ENCODE data around the gene CELA2B.

The CELA2B gene

DNA sequence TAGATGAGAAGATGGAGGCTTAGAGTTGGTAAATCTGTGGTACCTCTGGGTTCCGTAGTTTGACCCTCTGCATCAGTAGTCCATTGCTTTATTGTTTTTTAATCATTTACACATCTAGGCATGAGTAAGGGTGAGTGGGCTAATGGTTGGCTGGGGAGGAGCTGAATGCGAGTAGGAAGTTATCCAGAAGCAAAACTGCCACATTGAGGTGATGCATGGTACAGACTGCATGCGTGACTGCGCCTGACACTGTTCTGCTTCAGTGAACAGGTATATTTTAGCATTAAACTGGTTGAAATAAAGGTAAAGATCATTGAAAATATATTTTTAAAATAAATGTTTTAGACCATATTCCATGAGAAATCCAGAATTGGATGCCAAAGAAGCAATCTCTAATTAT, 55.1 kb downstream of the CELA2B start:
- DNase-seq: no peak

DNA sequence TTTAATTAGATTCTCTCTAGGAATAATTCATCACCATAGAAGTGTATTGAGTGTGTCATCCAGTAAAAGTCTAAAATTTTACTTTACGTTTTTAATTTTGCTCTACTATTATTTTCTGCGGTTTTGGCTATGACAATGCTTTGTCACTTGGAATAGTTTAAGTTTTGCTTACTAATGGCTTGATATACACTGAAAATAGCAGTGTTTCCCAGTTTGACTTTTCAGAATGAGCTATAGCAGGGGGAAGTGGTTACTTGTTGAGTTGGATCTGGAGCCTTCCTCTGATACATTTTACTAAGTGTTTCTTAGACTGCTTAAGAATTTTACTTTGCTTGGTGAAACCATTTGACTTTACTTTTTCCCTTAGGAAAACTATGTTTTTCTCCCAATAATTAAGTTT, 55.8 kb downstream of the CELA2B start:
- no peak for DNase-seq

DNA sequence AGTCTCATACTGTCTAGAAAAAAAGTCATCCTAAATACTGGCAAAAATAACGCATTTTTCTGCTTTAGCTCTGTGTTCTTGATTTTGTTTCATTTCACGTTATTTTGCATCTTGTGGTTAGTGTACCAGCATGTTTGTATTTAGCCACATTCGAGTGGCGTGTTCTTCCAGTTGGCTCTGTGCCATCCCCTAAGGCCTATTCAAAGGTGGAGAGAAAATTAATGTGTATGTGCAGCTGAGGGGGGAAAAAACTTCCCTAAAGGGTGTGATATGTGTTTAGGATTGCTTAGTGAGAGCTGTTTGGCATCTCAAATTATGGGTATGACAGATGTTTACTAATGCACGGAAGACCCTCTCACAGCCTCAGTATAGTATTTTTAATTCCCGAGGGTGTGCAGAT, 62.9 kb downstream of the CELA2B start:
- DNase-seq: no peak

DNA sequence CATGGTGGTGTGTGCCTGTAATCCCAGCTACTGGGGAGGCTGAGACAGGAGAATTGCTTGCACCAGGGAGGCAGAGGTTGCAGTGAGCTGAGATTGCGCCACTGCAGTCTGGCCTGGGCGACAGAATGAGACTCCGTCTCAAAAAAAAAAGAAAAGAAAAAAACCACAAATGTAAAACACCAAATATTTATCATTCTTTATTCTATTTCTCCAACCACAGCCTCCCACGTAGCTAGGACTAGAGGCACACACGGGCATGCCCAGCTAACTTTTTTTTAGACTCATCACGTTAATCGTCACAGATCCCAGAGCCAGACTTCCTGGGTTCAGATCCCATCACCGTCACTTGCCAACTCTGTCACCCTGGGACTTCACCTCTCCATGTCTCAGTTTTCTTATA, 64.3 kb downstream of the CELA2B start:
- no peak for DNase-seq
